ENCODE measurements around the gene FBXO34.
"Not testable (repeated sequence)": the region's sequence is repeated elsewhere in the genome, so short reads cannot be mapped to it uniquely, and the experiment has no call there.

The FBXO34 gene

GRCh38 chr14:55348766-55349453, 77.7 kb downstream of the FBXO34 start:
- DNase-seq (ENCODE audit: low read depth in 3 of 3): no peak

- no peak for DNase-seq (ENCODE audit: low read depth in 3 of 3)
These were observed 78.3 kb downstream of the FBXO34 start for GRCh38 chr14:55349565-55349964.

- no peak for DNase-seq (ENCODE audit: low read depth in 3 of 3)
These were observed 79.2 kb downstream of the FBXO34 start for GRCh38 chr14:55350461-55350860.

DNA sequence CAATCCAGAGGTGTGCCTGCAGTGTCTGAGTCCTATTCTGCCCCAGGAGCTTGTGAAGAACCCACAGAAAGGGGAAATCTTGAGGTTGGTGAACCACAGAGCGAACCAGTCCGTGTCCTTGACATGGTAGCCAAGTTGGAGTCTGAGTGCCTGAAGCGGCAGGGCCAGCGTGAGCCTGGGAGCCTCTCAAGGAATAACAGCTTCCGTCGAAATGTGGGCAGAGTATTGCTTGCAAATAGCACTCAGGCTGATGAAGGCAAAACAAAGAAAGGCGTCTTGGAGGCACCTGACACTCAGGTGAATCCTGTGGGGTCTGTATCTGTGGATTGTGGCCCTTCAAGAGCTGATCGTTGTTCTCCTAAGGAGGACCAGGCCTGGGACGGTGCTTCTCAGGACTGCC, 79.9 kb downstream of the FBXO34 start:
- no peak for DNase-seq (ENCODE audit: low read depth in 3 of 3)

DNA sequence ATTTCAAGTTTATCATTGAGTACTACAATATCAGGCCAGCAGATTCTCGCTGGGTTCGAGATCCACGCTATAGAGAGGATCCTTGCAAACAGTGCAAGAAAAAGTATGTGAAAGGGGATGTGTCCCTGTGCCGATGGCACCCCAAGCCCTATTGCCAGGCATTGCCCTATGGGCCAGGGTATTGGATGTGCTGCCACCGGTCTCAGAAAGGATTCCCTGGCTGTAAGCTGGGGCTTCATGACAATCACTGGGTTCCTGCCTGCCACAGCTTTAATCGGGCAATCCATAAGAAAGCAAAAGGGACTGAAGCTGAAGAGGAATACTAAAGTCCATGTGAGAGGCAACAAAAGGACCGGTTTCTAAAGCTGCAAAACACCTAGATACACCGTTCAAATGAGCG, 81.0 kb downstream of the FBXO34 start:
- DNase-seq (ENCODE audit: low read depth in 3 of 3): no peak

GRCh38 chr14:55353686-55354467, 82.7 kb downstream of the FBXO34 start:
- no peak for DNase-seq (ENCODE audit: low read depth in 3 of 3)

DNA sequence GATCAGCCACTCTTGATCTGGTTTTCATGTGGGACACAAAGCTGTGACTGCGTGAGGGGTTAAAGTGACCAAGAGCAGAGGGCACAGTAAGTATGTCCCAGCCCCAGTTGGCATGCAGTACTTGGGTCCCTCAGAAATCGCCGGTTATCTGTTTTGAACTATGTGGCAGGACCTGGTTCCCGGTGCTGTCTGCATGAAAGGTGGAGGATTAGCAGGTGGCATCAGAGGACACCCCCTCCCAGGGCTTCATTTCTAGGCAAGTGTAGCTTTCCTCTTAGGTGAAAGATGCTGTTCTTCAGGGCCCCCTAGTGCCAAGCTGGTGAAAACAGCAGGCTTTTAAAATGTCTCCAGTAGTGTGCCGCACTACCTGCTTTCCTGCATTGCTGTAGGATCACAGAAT, 83.3 kb downstream of the FBXO34 start:
- peak; percentile 24 to 44 (median 38) for DNase-seq (ENCODE audit: low read depth in 3 of 3)

- DNase-seq (ENCODE audit: low read depth in 3 of 3): no peak
These were observed 84.7 kb downstream of the FBXO34 start for GRCh38 chr14:55355922-55356321.

- no peak for DNase-seq (ENCODE audit: low read depth in 3 of 3)
These were observed 85.7 kb downstream of the FBXO34 start for GRCh38 chr14:55356913-55357312.

DNA sequence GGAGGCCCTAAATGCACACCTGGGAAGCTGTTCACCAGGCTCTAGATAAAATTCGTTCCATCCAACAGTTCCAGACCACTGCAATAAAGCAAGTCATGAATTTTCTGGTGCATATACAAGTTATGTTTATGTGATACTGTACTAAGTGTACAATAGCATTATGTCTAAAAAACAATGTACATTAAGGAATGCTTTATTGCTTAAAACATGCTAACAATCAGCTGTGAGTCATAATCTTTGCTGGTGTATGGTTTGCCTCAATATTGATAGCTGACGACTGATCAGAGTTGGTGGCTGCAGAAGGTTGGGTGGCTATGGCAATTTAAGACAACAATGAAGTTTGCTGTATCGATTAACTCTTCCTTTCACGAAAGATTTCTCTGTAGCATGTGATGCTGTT, 88.1 kb downstream of the FBXO34 start:
- DNase-seq (ENCODE audit: low read depth in 3 of 3): no peak

- DNase-seq (ENCODE audit: low read depth in 3 of 3): no peak
These were observed 90.0 kb downstream of the FBXO34 start for GRCh38 chr14:55361190-55361589.

DNA sequence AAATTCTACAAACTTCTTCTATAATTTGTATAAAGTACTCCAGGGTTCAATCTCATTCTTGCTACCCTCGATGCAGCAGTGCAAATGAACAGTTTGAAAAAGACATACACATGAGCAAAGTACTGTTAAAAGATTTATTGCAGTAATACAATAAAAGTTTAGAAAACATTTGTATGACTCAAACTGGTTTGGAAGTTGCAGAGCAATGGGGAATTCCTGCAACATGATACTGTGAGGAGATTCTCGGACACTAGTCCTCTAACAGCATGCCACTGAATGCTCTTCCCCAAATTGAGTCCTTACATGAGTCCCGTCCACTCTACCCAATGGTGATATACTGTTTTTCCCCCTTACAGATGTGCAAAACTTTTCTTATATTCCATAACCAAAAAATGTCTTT, 95.0 kb downstream of the FBXO34 start:
- DNase-seq (ENCODE audit: low read depth in 3 of 3): no peak

DNA sequence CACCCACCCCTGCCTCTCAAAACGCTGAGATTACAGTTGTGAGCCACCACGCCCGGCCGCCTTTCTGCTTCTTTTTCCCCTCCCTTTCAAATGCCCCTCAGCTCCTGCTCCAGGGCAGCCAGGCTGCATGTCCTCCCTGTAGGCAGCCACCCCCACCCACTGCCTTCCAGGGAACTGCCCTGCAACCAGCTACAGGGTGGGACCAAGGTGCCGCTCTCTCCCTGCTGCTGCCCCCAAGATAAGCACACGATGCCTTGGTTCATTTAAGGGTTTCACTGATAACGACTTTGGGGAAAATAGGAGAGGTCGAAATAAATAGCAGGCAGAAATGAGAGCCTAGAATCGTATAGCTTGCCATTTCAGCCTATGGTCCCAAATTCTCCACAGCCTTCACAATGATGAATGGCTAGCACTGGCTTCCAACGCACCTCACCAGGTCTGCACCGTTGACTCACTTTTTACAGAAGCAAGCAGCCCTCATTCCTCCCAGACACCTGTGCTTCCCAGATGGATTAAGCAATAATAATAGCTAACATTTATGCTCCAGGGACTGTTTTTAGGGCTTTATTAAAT, 99.7 kb downstream of the FBXO34 start:
- no peak for DNase-seq (ENCODE audit: low read depth in 3 of 3)

- no peak for DNase-seq (ENCODE audit: low read depth in 3 of 3)
These were observed 101.2 kb downstream of the FBXO34 start for GRCh38 chr14:55372423-55372822.

DNA sequence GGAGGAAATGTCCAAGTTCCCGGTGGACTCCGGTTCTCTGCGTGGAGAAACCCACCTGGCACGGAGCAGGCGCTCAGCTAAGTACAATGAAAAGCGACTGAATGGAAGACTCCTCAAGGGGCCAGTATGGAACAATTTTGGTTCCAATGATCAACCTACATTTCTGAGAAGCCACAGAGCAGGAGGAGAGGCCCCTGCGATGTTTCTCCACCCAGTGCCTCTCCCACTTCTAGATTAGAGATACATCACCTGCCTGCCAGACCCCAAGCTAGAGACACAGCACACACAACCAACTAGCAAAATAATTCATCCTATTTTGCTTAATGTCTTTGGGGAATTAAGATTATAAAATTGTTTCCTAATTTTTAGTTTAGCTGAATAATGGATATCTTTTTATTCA, 101.6 kb downstream of the FBXO34 start:
- DNase-seq (ENCODE audit: low read depth in 3 of 3): no peak

DNA sequence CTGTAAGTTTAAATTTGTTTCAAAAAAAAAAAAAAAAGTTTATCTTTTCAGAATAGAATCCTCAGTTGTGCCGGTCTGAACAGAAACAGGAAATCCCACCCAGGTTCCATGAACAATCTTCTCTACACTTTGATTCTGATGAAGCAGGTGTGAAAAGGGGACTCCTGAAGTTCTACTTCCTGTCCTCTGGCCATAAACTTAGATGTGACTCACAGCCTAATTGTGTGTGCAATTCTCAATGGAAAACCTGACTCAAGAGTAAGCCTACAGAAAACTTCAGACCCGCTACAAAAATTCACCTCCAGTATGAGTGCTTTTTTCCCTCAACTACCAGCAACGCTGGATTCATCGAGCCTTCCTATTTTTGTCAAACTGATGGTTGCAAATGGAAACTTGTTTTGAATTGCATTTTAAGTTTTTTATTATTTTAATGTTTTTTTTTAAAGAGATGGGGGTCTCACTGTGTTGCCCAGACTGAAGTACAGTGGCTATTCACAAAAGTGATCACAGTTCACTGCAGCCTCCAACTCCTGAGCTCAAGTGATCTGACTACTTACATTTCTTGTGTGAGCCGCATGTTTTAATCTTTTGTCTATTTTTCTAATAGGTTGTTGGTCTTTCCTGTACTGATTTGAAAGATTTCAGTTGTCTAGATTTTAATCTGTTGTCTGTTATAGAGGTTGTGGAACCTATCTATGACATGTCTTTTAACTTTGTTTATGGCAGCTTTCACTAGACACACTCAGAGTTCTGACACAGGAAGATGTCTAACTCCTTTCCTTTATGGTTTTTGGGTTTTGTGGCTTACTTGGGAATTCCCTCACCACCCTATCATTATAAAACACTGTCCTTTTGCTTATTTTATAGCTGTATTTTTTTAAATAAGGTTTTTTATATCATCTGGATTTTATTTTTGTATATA, 102.8 kb downstream of the FBXO34 start:
- DNase-seq (ENCODE audit: low read depth in 3 of 3): peak in 1 of 3 experiments; percentile 33

DNA sequence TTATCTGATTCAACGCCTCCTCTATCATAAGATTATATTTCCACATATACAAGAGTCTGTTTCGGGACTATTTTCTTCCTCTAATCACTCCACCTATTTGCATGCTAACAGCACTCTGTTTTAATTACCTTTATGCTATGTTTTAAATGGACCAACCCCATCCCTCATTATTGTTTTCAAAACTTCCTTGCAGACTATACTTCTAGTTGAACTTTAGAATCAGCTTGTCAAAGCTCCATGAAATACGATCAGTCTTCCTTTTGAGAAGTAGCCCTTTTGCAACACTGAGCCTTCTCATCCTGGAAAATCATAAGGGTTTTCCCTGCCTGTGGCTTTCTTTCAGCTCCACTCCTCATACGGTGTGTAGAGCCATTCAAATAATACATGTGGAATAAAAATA, 103.5 kb downstream of the FBXO34 start:
- no peak for DNase-seq (ENCODE audit: low read depth in 3 of 3)

GRCh38 chr14:55377236-55377635, 106.0 kb downstream of the FBXO34 start:
- DNase-seq (ENCODE audit: low read depth in 3 of 3): no peak

DNA sequence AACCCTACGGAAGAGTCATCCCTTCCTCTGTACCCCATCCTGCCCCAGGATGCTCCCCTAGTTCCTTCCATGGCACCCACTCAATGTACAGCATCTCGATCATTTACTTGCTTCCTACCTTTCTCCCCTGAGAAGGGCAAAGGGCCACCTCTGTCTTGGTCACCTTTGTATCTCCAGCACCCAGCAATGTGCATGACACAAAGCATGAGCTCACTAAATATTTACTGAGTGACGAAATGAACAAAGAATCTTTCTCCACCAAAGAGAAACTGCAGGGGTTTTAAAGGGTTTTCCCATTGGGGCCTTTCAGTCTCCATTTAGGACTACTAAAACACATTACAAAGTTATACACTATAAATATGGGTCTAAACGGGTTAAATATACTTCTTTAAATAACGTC, 109.8 kb downstream of the FBXO34 start:
- no peak for DNase-seq (ENCODE audit: low read depth in 3 of 3)

- no peak for DNase-seq (ENCODE audit: low read depth in 3 of 3)
These were observed 110.3 kb downstream of the FBXO34 start for GRCh38 chr14:55381561-55381960.

GRCh38 chr14:55382483-55382882, 111.3 kb downstream of the FBXO34 start:
- no peak for DNase-seq (ENCODE audit: low read depth in 3 of 3)

DNA sequence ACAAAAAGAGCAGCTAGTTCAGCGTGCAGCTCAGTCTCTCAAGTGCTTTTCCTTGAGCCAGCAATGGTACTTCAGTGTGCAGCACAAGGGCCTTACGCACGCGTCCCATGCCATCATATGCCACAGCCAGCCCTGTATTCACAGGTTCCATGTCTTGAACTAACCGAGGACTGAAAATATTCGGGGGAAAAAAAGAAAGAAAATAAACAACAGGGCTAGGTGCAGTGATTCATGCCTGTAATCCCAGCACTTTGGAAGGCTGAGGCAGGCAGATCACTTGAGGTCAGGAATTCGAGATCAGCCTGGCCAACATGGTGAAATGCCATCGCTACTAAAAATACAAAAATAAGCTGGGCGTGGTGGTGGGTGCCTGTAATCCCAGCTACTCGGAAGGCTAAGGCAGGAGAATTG, 111.8 kb downstream of the FBXO34 start:
- DNase-seq (ENCODE audit: low read depth in 3 of 3): not testable (repeated sequence)

Data from stimulated activated CD4-positive, alpha-beta T cell treated with anti-CD3 and anti-CD28 coated beads, TNF-alpha, amount 100 ng/mL, for 24 hours (primary cell).